Measurements from ENCODE around the gene PRKAG1. TPM values are rescaled to one million over a fixed set of nuclear protein-coding genes. Genes with fewer than 3 reads are reported as not detected.

Gene PRKAG1
- total RNA-seq, 2 experiments from 2014 or later: 22.8 to 45.9 TPM

GRCh38 chr12:49031573-49032161, 13.1 kb upstream of the PRKAG1 start:
- BruUV-seq (replicated peaks): no TSS peak
- Histone ChIP-seq H3K79me2 (ENCODE audit: insufficient read depth, low read depth, low read length) (no peaks in the 10 kb centered on the region), H3K4me3 (ENCODE audit: low read depth, low read length, poor library complexity, severe bottlenecking) (no peak overlapping the region), H3K4me2 (ENCODE audit: low read length) (no peak overlapping the region), H2AFZ (ENCODE audit: low read length) (no peak overlapping the region), H3K27ac (ENCODE audit: low read depth, low read length, poor library complexity, severe bottlenecking) (no peak overlapping the region), H3K4me1 (ENCODE audit: insufficient read depth, low read length, poor library complexity, severe bottlenecking) (no peaks in the 10 kb centered on the region), H4K20me1 (ENCODE audit: insufficient read depth, low read length) (no peaks in the 10 kb centered on the region), H3K9me3 (ENCODE audit: low read length) (no peaks in the 10 kb centered on the region), H3K9me2 (ENCODE audit: insufficient read depth, low read length) (no peaks in the 10 kb centered on the region), H3K36me3 (ENCODE audit: insufficient read depth, low read length) (peaks cover 97% of the 10 kb centered on the region)
- ChIA-PET CTCF (ENCODE audit: unreplicated experiment) (interaction anchor here (0.9 kb wide), 1 partner anchor 11 kb away, joined by 3 read pairs; no protein-coding TSS in a partner anchor), POLR2A (no interaction called here)
- no peak for DNase-seq (ENCODE audit: low spot score)
- TF ChIP-seq CTCF (conservative IDR thresholded peaks at IDR 0.05; ENCODE audit: low read length) (no peak), EZH2phosphoT487 (IDR thresholded peaks at IDR 0.05; ENCODE audit: borderline replicate concordance, low read depth, low read length) (no peak)
- intact Hi-C loops (cut with micrococcal nuclease; ENCODE audit: unreplicated experiment): no loop called here

GRCh38 chr12:49030714-49031572, 12.4 kb upstream of the PRKAG1 start:
- Histone ChIP-seq H3K36me3 (ENCODE audit: insufficient read depth, low read length) (peaks cover 99% of the 10 kb centered on the region), H4K20me1 (ENCODE audit: insufficient read depth, low read length) (no peaks in the 10 kb centered on the region), H3K4me2 (ENCODE audit: low read length) (no peak overlapping the region), H3K4me1 (ENCODE audit: insufficient read depth, low read length, poor library complexity, severe bottlenecking) (no peaks in the 10 kb centered on the region), H2AFZ (ENCODE audit: low read length) (no peak overlapping the region), H3K9me3 (ENCODE audit: low read length) (no peaks in the 10 kb centered on the region), H3K9me2 (ENCODE audit: insufficient read depth, low read length) (no peaks in the 10 kb centered on the region), H3K79me2 (ENCODE audit: insufficient read depth, low read depth, low read length) (no peaks in the 10 kb centered on the region), H3K4me3 (ENCODE audit: low read depth, low read length, poor library complexity, severe bottlenecking) (no peak overlapping the region), H3K27ac (ENCODE audit: low read depth, low read length, poor library complexity, severe bottlenecking) (no peak overlapping the region)
- CTCF ChIA-PET (ENCODE audit: unreplicated experiment): interaction anchor here (0.9 kb wide), 1 partner anchor 11 kb away, joined by 3 read pairs; no protein-coding TSS in a partner anchor
- POLR2A ChIA-PET: interaction anchor here (1.5 kb wide), 1 partner anchor 11 kb away, joined by 5 read pairs; no protein-coding TSS in a partner anchor
- no peak for DNase-seq (ENCODE audit: low spot score)
- TF ChIP-seq EZH2phosphoT487 (IDR thresholded peaks at IDR 0.05; ENCODE audit: borderline replicate concordance, low read depth, low read length): no peak
- no TSS peak for BruUV-seq (replicated peaks)
- intact Hi-C loops (cut with micrococcal nuclease; ENCODE audit: unreplicated experiment): no loop called here

GRCh38 chr12:49030119-49030518, 11.5 kb upstream of the PRKAG1 start:
- CTCF ChIA-PET (ENCODE audit: unreplicated experiment): no interaction called here
- H3K36me3 ChIP-seq (ENCODE audit: insufficient read depth, low read length): peaks cover 100% of the 10 kb centered on the region
- no peaks in the 10 kb centered on the region for H3K4me1 ChIP-seq (ENCODE audit: insufficient read depth, low read length, poor library complexity, severe bottlenecking)
- H3K9me3 ChIP-seq (ENCODE audit: low read length): no peaks in the 10 kb centered on the region
- intact Hi-C loops (cut with micrococcal nuclease; ENCODE audit: unreplicated experiment): no loop called here
- no peak overlapping the region for H2AFZ ChIP-seq (ENCODE audit: low read length)
- no peak for DNase-seq (ENCODE audit: low spot score)
- no peak overlapping the region for H3K4me2 ChIP-seq (ENCODE audit: low read length)
- H4K20me1 ChIP-seq (ENCODE audit: insufficient read depth, low read length): no peaks in the 10 kb centered on the region
- POLR2A ChIA-PET: interaction anchor here (0.7 to 1.5 kb wide), 2 partner anchors 11 to 12 kb away, joined by 5 read pairs; partner anchors contain the start of gene PRKAG1
- no peaks in the 10 kb centered on the region for H3K79me2 ChIP-seq (ENCODE audit: insufficient read depth, low read depth, low read length)
- BruUV-seq (replicated peaks): no TSS peak
- no peaks in the 10 kb centered on the region for H3K9me2 ChIP-seq (ENCODE audit: insufficient read depth, low read length)
- no peak overlapping the region for H3K27ac ChIP-seq (ENCODE audit: low read depth, low read length, poor library complexity, severe bottlenecking)
- H3K4me3 ChIP-seq (ENCODE audit: low read depth, low read length, poor library complexity, severe bottlenecking): no peak overlapping the region
- no peak for TF ChIP-seq CTCF (conservative IDR thresholded peaks at IDR 0.05; ENCODE audit: low read length)
- no peak for TF ChIP-seq EZH2phosphoT487 (IDR thresholded peaks at IDR 0.05; ENCODE audit: borderline replicate concordance, low read depth, low read length)

Measured in OCI-LY7 (cell line).